Activated naive CD4-positive, alpha-beta T cell treated with anti-CD3 and anti-CD28 coated beads, Interleukin-2, amount 50 U/mL, for 72 hours (primary cell): Measurements from ENCODE around the gene ESPN. TPM values are rescaled to one million over a fixed set of nuclear protein-coding genes. Genes with fewer than 3 reads are reported as not detected.
A peak's percentile ranks its signal among the peaks of the same experiment; 100 is the strongest.
"Not testable (repeated sequence)": the region's sequence is repeated elsewhere in the genome, so short reads cannot be mapped to it uniquely, and the experiment has no call there.

Experiments
- ATAC-seq, 2 donors: fragments of 150-1000 bp; cut with Tn5 transposase; 2 replicates each; pipeline ENCODE4 v1.10.0; 2021; ENCODE audit warnings: mild to moderate bottlenecking in 2 of 2, moderate library complexity in 2 of 2
- DNase-seq, 2 donors: peaks; one replicate each; pipeline ENCODE4 v3.0.0; 2021 to 2022; ENCODE audit warnings: low spot score in 2 of 2
- H3K27ac Mint-ChIP-seq, 2 donors: one replicate each; pipeline ENCODE4 v1.8.0; 2022; ENCODE audit warnings: mild to moderate bottlenecking in 2 of 2, mixed read lengths in 2 of 2
- H3K36me3 Mint-ChIP-seq, 2 donors: one replicate each; pipeline ENCODE4 v1.8.0; 2022; ENCODE audit warnings: mixed read lengths in 2 of 2
- H3K9me3 Mint-ChIP-seq, 2 donors: one replicate each; pipeline ENCODE4 v1.8.0; 2022; ENCODE audit warnings: mixed read lengths in 2 of 2
- total RNA-seq, 2 donors: library from RNA; stranded (reverse); gene quantifications; one replicate each; pipeline ENCODE4 v1.2.3, GENCODE V29; 2022

The ESPN gene
- total RNA-seq, 2 donors from 2014 or later = 0.89 to 1.9 TPM

DNA sequence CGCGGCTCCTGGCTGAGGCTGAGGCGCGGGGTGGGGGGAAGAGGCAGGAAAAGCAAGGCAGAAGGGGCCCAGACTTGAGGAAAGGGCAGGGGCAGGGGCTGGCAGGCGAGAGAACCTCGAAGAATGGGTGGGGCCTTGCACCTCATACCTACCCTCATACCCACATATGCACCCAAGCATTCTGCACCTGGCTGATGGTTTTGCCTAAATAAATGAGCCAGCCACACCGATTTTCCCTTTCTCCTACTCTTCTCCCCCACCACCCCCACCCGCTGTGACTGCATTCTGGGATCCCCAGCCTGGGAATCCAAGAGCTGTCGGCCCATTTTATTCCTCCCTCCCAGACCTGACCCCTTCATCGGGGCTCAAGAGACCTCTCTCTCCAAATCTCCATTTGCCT lies 25.9 kb downstream of the ESPN start:
- H3K36me3 Mint-ChIP-seq, DNase-seq, H3K27ac Mint-ChIP-seq, H3K9me3 Mint-ChIP-seq, ATAC-seq: not testable (repeated sequence)

DNA sequence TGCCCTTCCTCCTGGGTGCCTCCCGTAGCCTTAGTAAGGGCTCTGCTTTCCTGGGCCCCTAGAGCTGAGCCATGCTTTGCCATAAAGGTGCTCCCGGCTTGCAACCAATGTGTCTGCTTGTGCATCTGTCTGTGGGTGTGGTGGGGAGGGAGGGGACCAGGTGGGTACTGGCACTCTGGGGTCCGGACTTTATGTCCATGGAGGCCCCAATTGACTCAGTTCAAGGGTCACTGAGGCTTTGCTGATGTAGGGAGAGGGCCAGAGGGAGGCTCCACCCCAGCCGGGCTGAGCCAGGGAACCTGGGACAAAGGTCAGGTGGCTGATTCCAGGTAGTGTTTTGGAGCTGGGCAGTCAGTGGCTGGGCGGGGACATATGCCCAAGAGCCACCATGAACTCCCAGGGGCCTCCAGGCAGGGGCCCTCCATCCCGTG lies 26.4 kb downstream of the ESPN start:
- Mint-ChIP-seq H3K36me3 (peaks cover 0 to 6% of the 10 kb centered on the region in 2 donors), H3K27ac (no peak overlapping the region), H3K9me3 (no peaks in the 10 kb centered on the region)
- ATAC-seq (no peak), DNase-seq (no peak)

DNA sequence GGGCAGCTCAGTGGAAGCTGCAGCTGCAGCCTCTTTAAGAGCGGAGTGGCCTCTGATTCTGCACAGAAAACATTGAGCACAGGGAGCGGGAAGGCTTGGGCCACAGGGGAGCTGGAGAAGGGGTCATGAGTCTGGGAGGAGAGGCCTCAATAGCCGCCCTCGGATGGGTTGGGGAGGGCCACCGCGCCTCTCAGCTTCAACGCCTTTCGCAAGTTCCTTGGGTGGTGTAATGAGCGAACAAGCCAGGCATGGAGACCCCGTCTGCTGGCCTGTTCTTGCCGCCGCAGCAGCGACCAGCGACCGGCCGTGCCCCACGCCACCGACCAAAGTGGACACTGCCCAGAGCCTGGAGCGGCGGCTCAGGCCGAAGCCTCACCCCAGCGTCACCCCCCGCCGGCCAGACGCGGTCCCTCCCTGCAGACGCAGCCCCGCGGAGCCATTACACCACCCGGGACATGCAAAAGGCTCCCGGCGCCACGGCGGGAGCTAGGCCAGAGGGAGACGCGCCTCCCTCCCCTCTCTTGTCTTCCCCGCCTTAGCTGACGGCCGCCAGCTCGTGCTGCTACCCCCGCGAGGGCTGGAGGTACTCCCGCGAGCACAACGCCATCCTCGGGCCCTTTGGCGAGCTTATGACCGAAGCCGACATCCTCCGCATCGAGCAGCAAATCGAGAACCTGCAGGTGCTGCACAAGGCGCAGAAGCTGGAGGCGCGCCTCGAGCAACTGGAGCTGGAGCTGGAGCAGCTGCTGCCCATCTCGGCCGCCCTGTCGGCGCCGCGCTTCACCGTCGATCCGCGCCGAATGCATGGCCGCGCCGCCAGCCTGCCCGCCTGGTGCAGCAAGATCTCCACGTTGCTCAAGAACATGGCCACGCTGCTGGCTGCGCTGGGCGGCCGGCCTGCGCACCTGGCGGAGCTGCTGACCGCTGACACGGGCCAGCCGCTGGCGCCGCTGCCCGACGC lies 29.6 kb downstream of the ESPN start:
- peak in 1 of 2 donors; percentile 21 for ATAC-seq
- not testable (repeated sequence) for H3K36me3 Mint-ChIP-seq, H3K9me3 Mint-ChIP-seq, DNase-seq, H3K27ac Mint-ChIP-seq

DNA sequence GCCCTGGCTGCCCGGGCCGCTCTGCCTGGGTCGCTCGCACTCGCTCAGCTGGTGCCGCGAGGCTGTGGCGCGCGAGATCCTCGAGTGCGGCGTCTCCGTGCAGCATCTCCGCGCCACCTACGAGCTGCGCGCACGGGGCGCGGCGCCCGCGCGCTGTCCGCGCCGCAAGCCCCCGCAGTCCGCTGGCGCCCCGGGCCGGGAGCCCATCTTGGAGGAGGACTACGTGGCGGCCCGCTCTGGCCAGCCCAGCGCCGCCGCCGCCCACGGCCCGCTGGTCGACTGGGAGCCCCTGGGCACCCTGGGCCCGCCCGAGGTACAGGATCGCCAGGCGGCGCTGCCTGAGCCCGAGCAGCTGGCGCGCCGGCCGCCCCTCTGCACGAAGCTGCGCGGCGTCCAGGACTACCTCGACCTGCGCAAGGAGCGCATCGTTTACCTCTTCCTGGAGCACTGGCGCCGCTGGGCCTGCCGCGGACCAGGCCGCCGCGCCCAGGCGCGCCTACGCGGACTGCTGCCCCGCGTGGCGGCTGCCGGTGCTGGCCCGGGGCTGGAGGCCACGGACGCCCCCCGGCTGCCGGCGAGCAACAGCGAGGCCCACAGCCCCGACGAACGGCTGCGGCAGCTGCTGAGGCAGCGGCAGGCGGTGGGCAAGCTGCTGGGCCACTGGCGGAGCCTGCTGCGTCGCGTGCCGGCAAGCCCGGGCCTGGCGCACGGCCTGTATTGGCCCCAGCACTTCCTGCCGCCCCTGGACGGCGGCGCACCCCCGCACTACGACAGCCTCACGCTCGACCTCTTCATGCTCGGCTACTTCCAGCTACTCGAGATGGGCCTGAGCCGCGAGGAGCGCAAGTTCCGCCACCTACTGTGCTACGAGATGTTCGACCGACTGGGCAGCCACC lies 30.5 kb downstream of the ESPN start:
- Mint-ChIP-seq H3K9me3 (no peaks in the 10 kb centered on the region), H3K27ac (no peak overlapping the region), H3K36me3 (peaks cover 0 to 6% of the 10 kb centered on the region in 2 donors)
- DNase-seq = no peak
- peak; percentile 15 to 60 for ATAC-seq

DNA sequence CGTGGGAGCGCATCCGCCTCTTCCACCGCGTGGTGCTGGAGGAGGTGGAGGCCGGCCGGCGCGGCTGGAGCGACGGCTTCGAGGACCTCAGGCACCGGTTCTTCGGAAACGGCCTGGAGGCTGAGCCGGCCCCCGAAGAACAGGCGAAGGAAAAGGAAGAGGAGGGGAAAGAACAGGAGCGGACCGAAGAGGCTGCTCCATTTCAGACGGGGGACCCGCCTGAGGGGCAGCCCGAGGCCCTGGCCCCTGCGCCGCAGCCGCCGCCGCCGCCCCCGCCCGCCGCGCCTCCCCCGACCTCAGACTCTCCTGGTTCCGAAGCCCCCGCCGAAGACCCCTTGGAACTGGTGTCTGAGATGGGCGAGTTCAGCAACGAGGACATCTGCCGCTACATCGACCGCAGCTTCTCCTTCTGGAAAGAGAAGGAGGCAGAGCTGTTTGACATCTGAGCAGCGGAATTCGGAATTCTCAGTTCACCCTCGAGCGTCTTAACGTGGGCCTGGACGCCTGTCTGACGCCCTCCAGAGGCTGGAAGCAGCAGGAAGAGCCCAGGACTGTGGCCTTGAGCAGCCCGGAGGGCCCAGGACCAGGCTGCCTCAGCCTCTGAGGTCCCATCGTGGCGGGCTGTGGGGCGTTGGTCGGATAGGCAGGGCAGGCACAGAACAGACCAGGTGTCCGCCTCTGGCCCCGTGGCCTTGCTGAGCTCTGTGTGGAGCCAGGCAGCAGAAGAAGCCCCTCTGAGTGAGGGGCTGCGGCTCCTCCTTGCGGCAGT lies 31.4 kb downstream of the ESPN start:
- not testable (repeated sequence) for DNase-seq, H3K9me3 Mint-ChIP-seq, ATAC-seq, H3K36me3 Mint-ChIP-seq, H3K27ac Mint-ChIP-seq

DNA sequence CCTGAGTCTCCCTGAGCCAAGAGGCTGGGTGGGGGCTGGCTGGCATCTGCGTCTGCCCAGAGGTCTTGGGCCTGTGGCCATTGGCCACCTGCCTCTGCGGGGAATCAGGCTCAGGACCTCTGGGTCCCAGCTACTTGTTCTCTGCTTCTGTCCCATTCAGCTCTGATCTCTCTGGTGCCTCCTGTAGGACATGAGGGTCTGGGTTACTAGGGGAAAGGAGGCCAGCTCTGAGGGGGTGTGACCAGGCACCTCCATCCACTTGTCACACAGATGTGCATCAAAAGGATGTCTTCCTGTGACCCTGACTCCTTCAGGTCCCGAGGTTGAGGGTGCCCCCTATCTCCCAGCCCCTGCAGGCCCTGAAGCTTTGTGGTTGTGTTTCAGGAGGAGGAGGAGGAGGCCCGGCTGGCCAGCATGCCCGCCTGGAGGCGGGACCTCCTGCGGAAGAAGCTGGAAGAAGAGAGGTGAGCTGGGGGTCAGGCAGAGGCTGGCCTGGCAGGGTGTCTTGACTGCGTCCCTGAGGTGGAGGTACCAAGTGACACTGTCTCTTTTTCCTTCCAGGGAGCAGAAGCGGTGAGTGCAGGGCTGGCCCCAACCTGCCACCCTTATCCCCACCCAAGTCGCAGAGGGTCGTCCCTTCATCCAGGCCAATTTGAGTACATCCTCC lies 32.4 kb downstream of the ESPN start:
- no peak overlapping the region for H3K27ac Mint-ChIP-seq
- ATAC-seq = no peak
- H3K36me3 Mint-ChIP-seq = peaks cover 0 to 6% of the 10 kb centered on the region in 2 donors
- no peaks in the 10 kb centered on the region for H3K9me3 Mint-ChIP-seq
- no peak for DNase-seq

DNA sequence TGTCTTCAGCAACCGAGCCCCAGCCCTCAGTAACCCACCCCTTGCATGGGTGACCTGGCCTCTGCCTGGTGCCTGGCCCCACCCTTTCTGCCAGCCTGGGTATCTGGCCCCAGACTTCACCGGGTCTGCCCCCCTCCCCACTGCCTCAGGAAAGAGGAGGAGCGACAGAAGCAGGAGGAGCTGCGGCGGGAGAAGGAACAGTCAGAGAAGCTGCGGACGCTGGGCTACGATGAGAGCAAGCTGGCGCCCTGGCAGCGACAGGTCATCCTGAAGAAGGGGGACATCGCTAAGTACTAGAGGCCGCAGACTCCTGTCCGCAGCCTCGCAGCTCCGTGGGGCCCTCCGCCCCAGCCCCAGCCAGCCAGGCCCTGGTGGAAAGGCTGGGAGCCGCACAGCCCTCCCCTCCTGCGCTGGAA lies 35.3 kb downstream of the ESPN start:
- H3K36me3 Mint-ChIP-seq = peaks cover 12 to 19% of the 10 kb centered on the region in 2 donors
- DNase-seq = no peak
- no peaks in the 10 kb centered on the region for H3K9me3 Mint-ChIP-seq
- peak overlapping the region; percentile 25 to 91 for H3K27ac Mint-ChIP-seq
- peak; percentile 42 to 57 for ATAC-seq

DNA sequence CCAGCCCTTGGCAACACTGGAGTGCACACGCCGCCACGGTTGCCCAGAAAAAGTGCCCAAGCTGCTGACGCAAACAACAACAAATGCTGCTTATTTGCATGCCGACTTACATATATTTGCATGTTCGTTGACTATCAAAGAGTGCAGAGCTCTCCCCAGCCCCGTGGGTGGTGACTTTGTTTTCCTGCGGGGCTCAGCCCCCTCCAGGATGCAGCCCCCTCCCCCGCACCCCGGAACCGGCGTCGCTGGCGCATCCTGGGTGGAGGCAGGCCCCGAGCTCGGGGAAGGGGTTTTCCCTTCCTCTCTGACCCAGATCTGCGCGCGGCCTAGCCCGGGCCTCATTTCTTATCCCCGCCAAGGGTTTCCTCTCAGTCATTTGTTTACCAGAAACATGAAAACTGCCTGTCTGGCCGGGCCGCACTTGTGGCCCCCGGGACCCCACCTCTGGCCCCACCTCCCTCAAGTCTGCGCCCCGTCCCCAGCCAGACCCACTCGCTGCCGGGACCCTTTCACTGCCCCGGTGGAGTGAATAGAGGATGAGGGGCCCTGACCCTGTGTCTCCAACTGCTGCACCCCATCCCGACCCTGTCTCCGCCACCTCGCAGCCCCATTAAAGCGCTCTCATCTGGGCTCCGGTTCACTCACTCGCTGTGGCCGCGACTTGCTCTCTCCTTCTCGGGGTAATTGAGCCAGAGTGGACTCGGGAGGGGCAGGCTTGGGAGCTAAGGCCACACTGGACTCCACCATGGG lies 35.9 kb downstream of the ESPN start:
- peak; percentile 80 to 82 for ATAC-seq

DNA sequence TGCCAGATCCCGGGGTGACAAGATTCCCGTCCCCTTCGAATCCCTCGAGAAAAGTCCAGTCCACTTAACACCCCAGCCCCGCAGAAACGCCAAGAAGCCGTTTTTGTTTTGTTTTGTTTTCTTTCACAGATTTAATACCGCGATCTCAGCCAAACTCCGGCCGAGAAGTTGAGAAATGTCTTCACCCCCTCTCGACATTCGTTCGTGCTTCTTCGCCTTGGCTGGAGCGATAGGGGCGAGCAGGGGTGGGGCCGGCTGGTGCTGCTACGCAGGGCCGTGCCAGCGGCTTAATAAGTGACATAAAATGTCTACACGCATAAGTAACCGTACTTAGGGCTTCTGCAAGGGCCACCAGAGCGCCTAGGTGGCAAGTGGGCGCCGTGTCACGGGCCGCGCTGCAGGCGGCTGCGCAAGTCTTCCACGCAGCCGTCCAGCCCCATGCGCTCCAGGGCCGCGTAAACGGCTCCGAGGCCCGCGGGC lies 36.5 kb downstream of the ESPN start:
- no peak for ATAC-seq
- Mint-ChIP-seq H3K36me3 (peaks cover 12 to 19% of the 10 kb centered on the region in 2 donors), H3K9me3 (no peaks in the 10 kb centered on the region), H3K27ac (peak overlapping the region; percentile 91 to 94)
- no peak for DNase-seq

More for the DNA sequence above, 35.9 kb downstream of the ESPN start:
- peaks cover 12 to 19% of the 10 kb centered on the region in 2 donors for H3K36me3 Mint-ChIP-seq
- H3K9me3 Mint-ChIP-seq = no peaks in the 10 kb centered on the region
- H3K27ac Mint-ChIP-seq = peak overlapping the region; percentile 91 to 94
- peak; percentile 76 to 83 for DNase-seq

DNA sequence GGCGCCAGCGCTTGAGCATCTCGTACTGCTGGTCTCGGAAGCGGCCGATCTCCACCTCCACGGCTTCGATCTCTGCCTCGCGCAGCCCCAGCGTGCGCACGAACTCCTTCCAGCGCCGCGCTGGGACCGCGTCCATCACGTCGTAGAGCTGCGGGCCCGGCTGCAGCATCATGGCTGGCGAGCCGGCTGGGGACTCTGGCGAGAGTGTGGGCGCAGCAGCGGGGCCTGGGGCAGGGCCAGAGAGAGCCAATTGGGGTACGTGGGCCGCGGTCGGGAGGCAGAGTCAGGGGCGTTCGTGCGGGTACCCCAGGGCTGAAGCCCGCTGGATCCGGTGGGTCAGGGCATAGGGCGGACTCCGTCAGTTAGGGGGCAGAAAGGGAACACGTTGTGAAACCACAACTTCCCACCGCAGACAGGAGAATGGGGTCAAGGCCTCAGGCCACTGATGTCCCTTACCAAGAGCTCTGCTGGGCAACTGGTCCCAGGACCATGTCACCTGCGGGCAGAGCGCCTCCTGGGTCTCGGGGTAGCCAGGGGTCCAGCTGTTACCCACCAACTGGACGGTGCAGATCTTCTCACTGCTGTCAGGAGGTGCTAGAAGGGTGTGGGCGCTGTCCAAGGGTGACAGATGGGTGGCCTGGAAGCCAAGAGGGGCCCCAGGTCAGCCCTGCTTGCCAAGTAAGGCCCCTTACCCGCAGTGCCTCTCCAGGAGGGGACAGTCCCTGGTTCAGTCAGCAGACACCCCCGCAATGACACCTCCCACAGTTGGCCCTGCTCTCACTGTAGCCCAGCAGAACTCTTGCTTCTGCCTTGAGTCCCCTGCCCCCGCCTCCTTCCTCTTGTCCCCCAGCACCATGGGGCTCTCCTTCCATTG lies 37.2 kb downstream of the ESPN start:
- ATAC-seq = no peak
- peak overlapping the region; percentile 31 to 91 for H3K27ac Mint-ChIP-seq

DNA sequence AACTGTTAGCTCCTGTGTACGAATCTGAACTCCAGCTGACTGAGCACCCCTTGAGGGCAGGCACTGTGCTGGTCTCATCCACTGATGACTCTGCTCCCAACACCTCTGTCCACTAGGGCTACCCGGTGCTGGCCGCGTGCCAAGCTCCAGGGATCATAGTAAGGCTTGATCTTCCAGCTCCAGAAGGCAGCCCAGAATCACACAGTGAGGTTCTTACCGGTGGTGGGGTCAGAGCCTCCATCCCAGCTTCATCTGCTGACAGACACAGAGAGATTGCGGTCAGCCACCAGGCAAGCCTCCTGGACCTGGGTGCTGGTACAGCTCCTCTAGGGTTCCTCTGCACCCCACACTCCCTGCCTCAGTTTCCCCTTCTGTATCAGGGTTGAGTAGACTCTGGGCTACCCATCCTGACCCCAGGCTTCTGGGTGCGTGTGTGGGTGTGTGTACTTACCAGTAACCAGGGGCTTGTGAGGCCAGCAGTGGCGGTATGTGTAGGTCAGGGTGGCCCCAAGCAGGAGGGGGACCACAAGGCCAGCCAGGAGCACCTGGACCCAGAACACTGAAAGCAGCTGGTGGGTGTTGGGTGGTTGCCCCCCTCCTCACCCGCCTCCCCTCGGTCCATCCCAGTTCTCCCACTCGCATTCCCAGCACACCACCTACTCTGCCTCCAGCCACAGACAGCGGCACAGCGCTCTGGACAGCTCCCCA lies 38.0 kb downstream of the ESPN start:
- DNase-seq (no peak), ATAC-seq (no peak)
- Mint-ChIP-seq H3K27ac (peak overlapping the region; percentile 31 to 91), H3K9me3 (no peaks in the 10 kb centered on the region), H3K36me3 (peaks cover 12 to 19% of the 10 kb centered on the region in 2 donors)

More for the DNA sequence above, 37.2 kb downstream of the ESPN start:
- Mint-ChIP-seq H3K9me3 (no peaks in the 10 kb centered on the region), H3K36me3 (peaks cover 12 to 19% of the 10 kb centered on the region in 2 donors)
- DNase-seq = no peak

DNA sequence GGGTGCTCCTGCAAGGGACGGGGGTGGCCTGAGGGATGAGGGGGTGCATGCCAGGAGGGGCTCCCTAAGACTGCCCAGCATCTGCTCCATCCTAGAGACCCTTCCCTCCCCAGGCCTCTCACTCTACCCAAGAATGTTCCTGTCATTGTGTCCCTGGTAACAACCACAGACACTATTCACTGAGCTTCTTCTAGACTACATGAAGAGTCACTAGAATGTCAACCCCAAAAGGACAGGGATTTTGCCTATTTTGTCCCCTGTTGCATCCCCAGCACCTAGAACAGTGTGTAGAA lies 38.5 kb downstream of the ESPN start:
- Mint-ChIP-seq H3K36me3 (peaks cover 12 to 19% of the 10 kb centered on the region in 2 donors), H3K9me3 (no peaks in the 10 kb centered on the region), H3K27ac (peak overlapping the region in 1 of 2 donors; percentile 91)
- no peak for ATAC-seq
- no peak for DNase-seq

DNA sequence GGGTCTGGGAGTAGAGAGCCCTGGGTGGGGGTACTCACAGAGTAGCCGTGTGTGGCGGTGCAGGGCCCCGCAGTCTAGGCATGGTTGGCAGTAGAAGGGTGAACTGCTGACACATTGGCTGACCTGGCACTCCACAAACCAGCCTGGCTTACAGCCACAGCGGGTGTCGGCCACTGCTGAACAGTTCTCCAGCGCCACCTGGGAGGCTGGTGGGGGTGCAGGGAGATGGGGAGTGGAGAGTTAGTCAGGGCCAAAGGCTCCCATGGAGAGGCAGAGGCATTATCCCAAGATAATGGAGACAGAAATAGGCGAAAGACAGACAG lies 39.9 kb downstream of the ESPN start:
- peak; percentile 15 to 24 for ATAC-seq
- peaks cover 12 to 19% of the 10 kb centered on the region in 2 donors for H3K36me3 Mint-ChIP-seq
- H3K27ac Mint-ChIP-seq = peak overlapping the region; percentile 66 to 92
- peak in 1 of 2 donors; percentile 59 for DNase-seq
- H3K9me3 Mint-ChIP-seq = no peaks in the 10 kb centered on the region

DNA sequence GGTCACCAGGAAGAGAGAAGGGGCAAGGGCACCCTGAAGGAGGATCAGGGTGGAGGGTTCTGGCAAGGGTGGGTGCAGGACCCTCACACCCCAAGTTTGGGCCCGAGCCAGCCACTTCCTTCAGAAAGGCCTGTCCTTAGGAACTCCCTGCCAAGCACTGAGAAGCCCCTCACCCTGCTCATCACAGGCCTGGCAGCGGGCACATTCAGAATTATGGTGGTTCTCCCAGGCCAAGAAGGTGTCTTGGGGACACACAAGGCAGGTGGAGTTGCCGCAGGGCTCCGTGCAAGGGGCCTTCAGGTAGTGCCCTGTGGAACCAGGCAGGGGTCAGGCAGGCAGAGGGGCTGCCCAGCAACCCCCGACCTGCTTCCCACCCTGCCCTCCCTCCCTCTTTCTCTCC lies 40.3 kb downstream of the ESPN start:
- H3K9me3 Mint-ChIP-seq = no peaks in the 10 kb centered on the region
- peak overlapping the region; percentile 66 to 92 for H3K27ac Mint-ChIP-seq
- ATAC-seq (no peak), DNase-seq (no peak)
- peaks cover 12 to 19% of the 10 kb centered on the region in 2 donors for H3K36me3 Mint-ChIP-seq
